HG03469 (cell line): ENCODE data around the gene SEPTIN1.
"Not testable (repeated sequence)": the region's sequence is repeated elsewhere in the genome, so short reads cannot be mapped to it uniquely, and the experiment has no call there.

Experiments used
- ATAC-seq: cut with Tn5 transposase; IDR thresholded peaks from one replicate; pipeline ENCODE4 v1.9.1; 2021; ENCODE audit warnings: mild to moderate bottlenecking, moderate library complexity, moderate number of reproducible peaks; ENCODE audit not compliant: unreplicated experiment

The SEPTIN1 gene

DNA sequence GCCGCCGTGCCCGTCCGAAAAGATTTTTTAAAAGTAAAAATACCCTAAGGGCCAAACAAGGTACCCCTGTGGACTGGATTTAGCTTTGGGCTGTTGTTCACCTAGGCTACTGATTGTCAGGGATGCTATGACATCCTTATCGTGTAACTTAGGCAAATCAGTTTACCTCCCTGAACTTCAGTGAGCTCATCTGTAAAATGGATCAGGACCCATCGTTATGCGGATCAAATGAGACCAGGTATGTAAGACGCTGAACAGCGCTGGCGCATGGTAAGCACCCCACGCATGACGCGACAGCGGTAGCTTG, 24.4 kb upstream of the SEPTIN1 start:
- ATAC-seq = no peak

DNA sequence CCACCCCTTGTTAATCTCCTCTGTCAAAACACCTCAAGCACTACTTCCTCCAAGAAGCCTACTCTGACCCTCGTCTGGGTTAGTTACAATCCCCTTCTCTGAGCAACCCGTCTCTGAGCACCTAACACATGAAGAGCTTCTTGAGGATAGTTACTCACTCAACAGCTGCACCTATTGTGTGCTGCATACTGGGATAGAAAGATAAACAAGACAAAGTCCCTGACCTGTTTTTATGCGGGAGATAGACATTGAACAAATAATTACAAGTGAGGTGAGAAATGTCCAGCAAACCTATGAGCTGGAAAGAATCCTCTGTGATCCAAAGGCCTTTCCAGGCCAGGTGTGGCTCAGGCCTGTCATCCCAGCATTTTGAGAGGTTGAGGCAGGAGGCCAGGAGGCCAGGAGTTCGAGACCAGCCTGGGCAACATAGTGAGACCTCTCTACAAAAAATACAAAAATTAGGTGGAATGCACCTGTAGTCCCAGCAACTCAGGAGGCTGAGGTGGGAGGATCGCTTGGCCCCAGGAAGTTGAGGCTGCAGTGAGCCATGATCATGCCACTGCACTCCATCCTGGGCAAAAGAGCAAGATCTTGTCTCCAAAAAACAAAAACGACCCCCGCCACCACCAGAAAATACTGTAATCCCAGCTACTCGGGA, 19.5 kb upstream of the SEPTIN1 start:
- ATAC-seq = no peak

DNA sequence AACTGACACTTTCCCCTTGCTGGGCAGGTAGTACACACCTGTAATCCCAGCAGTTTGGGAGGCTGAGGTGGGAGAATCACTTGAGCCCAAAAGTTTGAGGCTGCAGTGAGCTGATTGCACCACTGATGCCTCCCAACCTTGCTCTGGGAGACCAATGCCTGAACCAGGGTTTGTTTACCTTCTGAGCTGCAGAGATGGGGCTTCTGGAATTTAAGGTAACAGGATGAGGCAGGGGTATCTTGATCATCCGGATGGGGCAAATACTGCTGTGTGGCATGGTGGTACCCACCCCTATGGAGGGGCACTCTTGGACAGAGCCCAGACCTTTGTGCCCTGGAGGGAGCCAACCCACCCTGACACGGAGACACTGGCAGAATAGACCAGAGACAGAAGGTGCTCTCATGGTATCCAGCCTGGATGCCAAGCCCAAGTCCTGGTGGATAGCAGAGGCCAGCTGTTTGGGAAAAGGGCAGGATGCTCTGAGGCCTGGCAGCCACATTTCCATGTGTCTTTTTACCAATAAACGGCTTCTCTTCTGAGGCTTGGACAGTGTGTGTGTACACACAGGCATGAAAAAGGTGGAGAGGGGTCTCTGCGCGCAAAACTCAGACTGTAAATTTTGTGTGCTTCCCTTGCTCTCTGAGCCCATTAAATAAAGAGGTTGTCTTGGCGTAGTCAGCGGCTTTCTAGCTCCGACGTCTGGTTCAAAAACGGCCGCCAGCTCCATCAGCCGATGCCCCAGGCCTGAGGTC, 17.2 kb upstream of the SEPTIN1 start:
- no peak for ATAC-seq

DNA sequence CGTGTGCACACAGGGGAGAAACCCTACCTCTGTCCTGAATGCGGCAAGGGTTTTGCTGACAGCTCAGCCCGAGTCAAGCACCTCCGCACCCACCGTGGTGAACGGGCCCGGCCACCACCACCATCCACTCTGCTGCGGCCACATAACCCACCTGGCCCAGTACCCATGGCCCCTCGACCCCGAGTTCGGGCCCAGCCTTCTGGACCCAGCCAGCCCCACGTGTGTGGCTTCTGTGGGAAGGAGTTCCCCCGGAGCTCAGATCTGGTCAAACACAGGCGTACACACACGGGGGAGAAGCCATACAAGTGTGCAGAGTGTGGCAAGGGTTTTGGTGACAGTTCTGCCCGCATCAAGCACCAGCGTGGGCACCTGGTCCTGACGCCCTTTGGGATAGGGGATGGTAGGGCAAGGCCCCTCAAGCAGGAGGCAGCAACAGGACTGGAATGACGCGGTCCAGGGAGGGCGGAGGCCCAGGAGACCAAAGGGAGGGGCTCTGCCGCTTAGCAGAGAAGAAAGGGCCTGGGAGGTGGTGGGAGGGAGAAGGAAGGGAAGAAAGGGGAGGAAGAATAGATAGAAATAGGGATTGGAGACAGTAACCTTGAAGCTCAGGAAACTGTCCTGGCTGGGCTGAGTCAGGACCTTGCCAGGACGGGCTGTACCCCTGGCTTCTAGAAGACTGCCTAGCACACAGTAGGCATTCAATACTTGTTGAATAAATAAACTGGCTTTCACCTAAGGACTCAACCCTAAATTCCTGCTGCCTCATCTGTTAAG, 16.5 kb upstream of the SEPTIN1 start:
- ATAC-seq = no peak

DNA sequence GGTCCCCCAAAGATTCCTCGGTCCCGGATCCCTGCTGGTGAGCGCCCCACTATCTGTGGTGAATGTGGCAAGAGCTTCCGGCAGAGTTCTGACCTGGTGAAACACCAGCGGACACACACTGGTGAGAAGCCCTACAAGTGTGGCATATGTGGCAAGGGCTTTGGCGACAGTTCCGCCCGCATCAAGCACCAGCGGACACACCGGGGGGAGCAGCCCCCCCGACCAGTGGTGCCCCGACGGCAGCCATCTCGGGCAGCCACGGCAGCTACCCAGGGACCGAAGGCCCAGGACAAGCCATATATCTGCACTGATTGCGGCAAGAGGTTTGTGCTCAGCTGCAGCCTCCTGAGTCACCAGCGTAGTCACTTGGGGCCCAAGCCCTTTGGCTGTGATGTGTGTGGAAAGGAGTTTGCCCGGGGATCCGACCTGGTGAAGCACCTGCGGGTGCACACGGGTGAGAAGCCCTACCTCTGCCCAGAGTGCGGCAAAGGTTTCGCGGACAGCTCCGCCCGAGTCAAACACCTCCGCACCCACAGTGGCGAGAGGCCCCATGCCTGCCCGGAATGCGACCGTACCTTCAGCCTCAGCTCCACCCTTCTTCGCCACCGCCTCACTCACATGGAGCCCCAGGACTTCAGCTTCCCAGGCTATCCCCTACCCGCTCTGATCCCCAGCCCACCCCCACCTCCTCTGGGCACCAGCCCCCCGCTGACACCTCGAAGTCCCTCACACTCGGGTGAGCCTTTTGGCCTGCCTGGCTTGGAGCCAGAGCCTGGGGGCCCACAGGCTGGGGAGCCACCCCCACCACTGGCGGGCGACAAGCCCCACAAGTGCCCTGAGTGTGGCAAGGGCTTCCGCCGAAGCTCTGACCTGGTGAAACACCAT, 15.7 kb upstream of the SEPTIN1 start:
- no peak for ATAC-seq

DNA sequence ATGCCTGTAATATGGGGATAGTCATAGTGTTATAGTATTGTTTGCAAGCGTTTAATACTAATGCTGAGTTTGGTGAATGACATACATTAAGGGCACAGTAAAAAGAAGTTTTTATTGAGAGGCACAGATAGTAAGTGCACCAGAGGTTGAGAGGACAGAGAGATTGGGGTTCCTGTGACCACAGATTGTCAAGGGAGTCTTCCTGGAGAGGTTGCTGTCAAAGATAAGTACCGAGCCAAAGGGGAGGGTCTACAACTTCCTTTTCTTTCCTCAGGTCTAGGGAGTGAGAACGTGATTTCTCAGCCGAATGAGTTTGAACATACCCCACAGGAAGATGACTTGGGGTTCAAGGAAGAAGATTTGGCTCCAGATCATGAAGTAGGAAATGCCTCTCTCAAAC, 14.7 kb upstream of the SEPTIN1 start:
- ATAC-seq = no peak

DNA sequence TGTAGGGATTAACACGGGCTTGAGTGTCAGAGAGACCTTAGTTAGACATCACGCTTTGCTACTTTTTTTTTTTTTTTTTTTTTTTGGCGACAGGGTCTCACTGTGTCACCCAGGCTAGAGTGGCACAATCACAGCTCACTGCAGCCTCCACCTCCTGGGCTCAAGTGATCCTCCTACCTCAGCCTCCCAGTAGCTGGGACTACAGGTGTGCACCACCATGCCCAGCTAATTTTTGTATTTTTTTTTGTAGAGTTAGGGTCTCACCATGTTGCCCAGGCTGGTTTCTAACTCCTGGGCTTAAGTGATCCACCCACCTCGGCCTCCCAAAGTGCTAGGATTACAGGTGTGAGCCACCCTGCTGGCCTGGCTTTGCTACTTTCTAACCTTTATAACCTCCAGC, 14.3 kb upstream of the SEPTIN1 start:
- ATAC-seq = not testable (repeated sequence)

DNA sequence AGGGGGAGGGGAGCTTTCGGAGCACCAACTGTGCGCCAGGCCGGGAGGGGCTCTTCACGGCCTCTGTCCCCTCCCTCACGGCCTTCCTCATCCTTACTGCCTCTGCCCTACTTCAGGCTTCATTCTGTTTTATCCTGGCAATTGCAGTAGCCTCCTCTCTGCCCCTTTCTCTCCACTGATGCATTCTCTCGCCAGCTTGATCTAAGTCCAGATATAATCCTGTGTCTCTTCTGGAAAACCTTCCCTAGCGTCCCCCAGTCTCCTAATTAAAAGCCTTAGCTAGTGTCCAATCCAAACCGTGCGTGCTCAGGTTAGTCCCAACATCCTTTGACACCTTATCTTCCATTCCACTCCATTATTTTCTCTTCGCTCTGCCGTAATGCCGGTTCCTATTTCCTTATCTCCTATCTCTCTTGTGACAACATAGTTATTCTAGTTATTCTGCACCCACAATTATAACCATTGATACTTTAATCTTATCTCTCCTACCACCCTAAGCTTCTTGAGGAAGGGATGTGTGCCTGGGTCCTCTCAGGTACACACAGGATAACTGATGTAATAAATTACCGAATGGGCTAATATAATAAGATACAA, 13.7 kb upstream of the SEPTIN1 start:
- no peak for ATAC-seq

DNA sequence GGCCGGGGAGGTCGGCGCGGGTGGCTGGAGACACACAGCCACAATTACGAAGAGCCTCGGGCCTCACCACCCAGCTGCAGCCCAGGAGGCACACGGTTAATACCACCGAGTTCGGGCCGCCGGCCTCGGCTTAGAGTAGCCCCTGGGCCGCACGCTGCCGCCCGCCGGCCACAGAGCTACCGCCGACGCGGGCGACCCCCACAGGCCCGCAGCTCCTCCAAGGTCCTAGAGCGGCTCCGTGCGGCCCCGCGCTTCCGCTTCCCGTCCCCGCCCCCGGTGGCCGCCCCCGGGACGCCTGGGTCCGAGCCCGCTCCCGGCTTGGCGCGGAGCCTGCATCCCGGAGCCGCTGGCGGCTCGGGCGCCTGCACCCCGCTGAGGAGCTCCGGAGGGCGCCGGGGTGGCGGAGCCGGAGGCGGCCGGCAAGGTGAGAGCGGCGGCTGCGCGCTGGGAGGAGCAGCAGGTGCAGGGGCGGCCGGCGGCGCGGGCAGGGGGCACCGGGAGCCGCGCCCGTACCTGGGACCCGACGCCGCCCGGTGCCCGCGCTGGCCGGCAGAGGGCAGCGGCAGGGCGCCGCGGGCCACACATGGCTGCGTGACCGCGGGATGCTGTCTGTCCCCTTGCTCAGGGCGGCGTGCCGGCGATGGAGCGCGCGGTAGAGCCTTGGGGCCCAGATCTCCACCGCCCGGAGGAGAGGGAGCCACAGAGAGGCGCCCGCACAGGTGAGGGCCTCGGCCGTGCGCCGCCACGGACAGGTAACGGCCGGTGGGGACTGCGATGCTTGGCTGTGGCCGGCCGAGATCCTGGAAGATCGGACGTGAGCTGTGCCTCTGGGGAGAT, 13.0 kb upstream of the SEPTIN1 start, which contains the start of gene ZNF48:
TSS of gene ZNF48 (plus strand) at position 266 of the 837 bp plus-strand sequence. CDS start at position 641, 375 bp downstream.
- peak; percentile 54 for ATAC-seq

DNA sequence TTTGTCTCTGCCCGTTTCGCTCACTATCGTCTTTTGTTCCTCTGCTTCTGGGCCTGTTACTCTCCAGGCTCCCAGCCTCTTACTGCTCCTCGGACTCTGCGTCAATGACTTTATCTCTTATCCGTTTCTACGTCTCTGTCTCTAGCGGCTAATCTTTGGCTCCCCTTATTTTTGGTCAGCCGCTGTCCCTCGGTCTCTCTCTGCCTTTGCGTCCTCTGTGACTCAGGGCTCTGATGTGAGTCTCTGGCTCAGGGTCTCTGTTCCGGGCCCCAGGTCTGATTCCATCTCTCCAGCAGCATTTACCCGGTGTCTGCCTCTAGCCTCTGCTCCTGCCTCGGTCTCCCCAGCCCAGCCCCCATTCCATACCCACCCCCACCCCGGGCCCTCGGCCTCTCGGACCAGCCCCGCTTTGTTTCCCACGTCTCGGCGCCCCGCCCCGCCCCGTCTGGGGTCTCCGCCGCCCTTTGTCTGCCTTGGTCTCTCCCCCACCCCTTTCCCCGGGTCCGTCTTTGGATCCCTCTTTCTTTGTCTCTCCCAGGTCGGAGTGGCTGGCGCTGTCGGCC, 12.3 kb upstream of the SEPTIN1 start:
- ATAC-seq = no peak

DNA sequence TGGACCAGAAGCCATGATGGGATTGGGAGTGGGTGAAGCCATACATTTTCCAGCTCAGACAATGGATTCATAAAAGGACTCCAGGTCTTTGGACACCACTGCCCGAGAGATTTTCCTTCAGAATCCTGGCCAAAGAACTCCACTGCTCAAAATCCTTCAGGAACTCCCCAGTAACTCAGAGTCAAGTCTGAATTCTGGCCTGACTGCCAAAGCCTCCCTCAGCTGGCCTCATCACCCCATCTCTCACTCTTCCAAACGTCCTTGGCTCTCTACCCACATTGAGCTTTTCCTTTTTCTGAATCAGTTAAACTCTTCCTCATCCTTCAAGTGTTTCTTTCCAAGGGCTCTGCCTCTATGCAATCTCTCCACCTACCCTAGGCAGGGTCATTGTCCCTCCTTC, 1.2 kb upstream of the SEPTIN1 start:
- no peak for ATAC-seq

DNA sequence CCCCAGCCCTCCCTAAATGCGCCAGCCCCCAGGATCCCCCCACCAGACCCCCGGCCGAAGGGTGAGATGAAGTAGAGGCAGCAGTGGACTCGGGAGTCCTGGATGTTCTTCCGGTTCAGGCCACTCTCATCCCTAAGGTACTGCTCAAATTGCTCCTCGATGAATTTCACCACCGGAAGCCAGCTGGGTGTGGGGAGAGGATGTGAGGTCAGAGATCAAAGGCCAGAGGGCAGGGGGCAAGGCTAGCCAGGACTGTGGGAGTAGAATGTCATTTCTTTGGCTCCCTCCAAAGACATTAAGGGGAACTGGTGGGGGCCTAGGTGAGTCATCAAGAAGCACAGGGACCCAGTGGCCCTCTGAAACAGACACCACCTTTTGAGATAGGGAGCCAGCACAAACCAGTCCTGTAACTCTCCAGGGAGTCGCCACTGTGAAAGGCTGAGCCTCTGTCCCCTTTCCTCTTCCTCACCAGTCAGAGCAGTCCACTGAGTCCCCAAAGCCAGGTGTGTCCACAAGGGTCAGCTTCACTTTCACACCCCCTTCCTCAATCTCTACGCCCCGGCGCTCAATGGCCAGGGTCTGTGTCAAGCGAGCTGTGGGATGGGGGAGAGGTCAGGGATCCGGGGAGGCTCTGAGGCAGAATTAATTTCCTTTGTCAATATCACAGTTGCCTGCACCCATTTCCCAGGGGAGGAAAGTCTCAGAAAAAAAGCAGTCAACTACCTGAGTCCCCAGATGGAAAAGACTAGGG, 895 bp downstream of the SEPTIN1 start:
- no peak for ATAC-seq

DNA sequence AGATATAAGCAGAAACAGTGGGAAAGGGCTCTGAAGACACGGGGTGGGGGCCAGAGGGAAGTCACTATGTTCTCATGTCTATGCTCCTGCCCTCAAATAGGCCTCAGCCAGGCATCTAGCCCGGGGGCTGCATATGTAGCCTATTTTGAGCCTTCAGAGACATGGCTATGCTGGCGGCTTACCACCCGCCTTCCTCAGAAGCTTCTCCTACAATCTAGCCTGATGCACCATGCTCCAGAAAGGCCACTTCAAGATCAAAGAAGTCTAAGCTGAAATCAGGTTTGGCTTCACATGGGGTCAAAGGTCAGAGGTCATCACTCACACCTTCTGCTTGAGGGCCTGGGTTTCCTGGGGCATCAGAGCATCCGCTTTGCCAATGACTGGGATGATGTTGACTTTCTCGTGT, 1.6 kb downstream of the SEPTIN1 start:
- no peak for ATAC-seq

DNA sequence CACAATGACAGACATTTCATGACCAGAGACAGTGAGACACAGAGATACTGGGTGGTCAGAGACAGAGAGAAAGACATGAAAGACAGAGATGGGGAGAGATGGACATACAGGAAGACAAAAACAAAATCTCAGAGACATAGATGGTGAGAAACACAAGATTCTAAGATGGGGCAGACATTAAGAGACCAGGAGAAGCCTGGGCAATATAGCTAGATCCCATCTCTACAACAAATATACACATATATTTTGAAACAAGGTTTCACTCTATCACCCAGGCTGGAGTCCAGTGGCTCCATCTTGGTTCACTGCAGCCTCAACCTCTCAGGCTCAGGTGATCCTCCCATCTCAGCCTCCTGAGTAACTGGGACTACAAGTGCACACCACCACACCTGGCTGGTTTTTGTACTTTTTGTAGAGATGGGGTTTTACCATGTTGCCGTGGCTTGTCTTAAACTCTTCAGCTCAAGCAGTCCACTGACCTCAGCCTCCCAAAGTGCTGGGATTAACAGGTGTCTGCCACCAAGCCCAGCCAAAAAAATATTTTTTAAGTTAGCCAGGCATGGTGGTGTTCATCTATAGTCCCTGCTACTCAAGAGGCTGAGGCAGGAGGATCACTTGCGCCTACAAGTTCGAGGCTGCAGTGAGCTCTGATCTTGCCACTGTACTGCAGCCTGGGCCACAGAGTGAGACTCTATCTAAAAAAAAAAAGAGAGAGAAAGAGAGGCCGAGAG, 2.1 kb downstream of the SEPTIN1 start:
- ATAC-seq = no peak

DNA sequence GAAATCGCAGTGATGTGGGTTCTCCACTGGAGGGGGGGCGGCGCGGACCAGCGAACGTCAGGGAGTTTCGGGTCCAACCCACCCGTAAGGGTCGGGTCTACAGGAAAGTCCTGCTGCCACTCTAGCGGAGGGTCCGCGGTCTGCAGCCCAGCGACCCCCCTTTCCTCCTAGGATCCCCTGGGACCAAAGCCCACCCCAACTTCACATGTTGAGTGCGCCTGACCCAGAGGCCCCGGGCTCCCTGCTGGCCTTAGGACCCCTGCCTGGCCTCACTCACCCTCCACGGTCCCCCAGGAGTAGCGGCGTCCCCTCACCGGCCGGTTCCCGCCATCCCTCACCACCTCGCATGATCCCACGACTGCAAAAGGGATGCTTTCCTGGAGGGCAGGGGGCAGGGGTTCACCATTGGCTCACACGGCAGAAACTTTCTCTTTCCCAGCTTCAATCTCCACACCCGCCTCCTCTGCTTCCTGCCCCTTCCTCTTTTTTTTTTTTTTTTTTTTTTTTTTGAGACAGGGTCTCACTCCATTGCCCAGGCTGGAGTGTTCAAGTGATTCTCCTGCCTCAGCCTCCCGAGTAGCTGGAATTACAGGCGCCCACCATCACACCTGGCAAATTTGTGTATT, 3.1 kb downstream of the SEPTIN1 start:
- no peak for ATAC-seq

DNA sequence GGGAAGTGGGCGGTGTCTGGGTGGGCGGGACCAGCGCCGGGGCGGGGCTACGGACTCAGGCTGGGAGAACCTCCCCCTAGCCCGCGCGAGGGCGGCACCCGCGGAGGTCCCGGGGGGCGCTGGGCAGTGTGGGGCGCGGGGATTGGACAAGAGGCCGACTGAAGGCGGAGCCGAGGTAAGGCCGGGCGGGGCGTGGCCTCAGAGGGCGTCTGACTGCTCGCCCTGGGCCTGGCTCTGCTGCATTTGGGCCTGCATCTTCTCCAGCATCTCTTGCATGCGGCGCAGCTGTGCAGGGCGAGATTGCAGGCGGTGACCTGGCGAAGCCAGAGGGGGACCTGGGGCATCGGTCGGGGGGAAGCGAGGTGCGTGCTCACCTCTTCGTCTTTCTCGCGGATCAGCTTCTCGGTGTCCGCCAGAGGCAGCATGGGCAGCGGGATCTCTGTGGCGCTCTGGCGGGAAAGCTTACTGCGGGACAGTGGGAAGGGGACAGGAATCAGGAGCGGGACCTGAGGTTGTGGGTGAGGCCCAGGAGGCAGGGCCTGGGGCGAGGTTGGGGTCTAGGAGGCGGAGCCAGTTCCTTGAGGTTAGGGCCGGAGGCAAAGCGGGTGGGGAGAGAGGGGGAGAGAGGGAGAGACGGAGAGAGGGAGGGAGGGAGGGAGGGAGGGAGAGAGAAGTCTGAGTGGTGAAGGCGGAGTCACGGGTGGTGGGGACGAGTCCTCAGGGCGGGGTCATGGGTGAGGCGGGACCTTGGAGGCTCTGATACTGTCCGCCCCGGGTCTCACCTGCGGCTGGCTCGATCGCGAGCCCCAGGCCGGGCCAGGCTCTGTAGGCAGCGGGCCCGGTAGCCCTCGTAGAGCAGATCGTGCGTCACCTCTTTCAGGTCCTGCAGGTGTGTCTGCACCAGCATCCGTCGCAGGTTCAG, 3.9 kb downstream of the SEPTIN1 start:
- ATAC-seq = peak; percentile 74
